A549 (cell line): ENCODE results near the gene GNAS-AS1. TPM values are rescaled to one million over a fixed set of nuclear protein-coding genes. Genes with fewer than 3 reads are reported as not detected.

Experiments
- ATAC-seq, 2 experiments: fragments of 200-7000 bp in 1 of 2; fragments of >200 bp in 1 of 2; cut with Nextera tagmentation in 1 of 2; cut with Tn5 transposase in 1 of 2; 3 replicates each; pipeline versions ENCODE4 v1.8.0 to v1.9.1; 2018 to 2020; ENCODE audit warnings: mild to moderate bottlenecking in 1 of 2, moderate library complexity in 1 of 2
- CTCF ChIA-PET: fragments of 300-600 bp; sonication (Branson Sonifier 250); formaldehyde crosslinking; extraction: SDS; loops from one replicate; lab custom pipeline; 2021; ENCODE audit warnings: antibody characterized with exemption, inconsistent platforms; lab: Yijun Ruan, JAX
- POLR2A ChIA-PET: fragments of 350-600 bp; formaldehyde crosslinking; extraction: SDS; loops from one replicate; lab custom pipeline; 2021; ENCODE audit warnings: antibody characterized with exemption, inconsistent platforms; lab: Yijun Ruan, JAX
- DNase-seq, 2 experiments: peaks; one replicate each; pipeline versions ENCODE4 v3.0.0 to v3.0.0-alpha.2; 2011 to 2016; ENCODE audit warnings: low read depth in 1 of 2, low spot score in 1 of 2
- FAIRE-seq: peaks from 2 replicates; lab custom pipeline; 2011; peaks lifted over from hg19 to GRCh38; lab: Jason Lieb, UNC
- H3K27ac ChIP-seq, 2 experiments: fragments of >200 bp; sonication (Bioruptor Twin); formaldehyde crosslinking; 3 replicates each; pipeline ENCODE4 v1.5.1; 2016 to 2017
- H3K4me1 ChIP-seq: fragments of >200 bp; sonication (Bioruptor Twin); formaldehyde crosslinking; 3 replicates; pipeline ENCODE4 v1.6.1; 2016
- H3K4me2 ChIP-seq: fragments of >200 bp; sonication (Bioruptor Twin); formaldehyde crosslinking; 3 replicates; pipeline ENCODE4 v1.6.1; 2016
- H3K4me3 ChIP-seq: fragments of >200 bp; sonication (Bioruptor Twin); formaldehyde crosslinking; 3 replicates; pipeline ENCODE4 v1.5.1; 2016
- H3K9me3 ChIP-seq: fragments of >200 bp; sonication (Bioruptor Twin); formaldehyde crosslinking; 3 replicates; pipeline ENCODE4 v1.6.1; 2016
- BHLHE40 ChIP-seq: IDR thresholded peaks from 2 replicates; pipeline ENCODE4 v1.6.1; 2012; ENCODE audit warnings: low read depth, low read length, inconsistent platforms
- CEBPB ChIP-seq, 2 experiments: fragments of >200 bp in 1 of 2; sonication (Bioruptor Twin) in 1 of 2; formaldehyde crosslinking in 1 of 2; IDR thresholded peaks; 2 replicates each; pipeline ENCODE4 v1.6.1; 2012 to 2016
- EHF ChIP-seq: fragments of 250-450 bp; sonication (Bioruptor Pico); IDR thresholded peaks from 2 replicates; pipeline ENCODE4 v1.5.0; 2020; ENCODE audit warnings: mild to moderate bottlenecking
- EHMT2 ChIP-seq: fragments of 200-600 bp; sonication (generic); IDR thresholded peaks from 2 replicates; pipeline ENCODE4 v1.6.1; 2016; ENCODE audit warnings: antibody characterized with exemption, low read depth, mild to moderate bottlenecking, moderate library complexity
- EP300 ChIP-seq, 2 experiments: fragments of >200 bp; sonication (Bioruptor Twin); formaldehyde crosslinking; IDR thresholded peaks; 2 replicates in 1 of 2; 3 replicates in 1 of 2; pipeline ENCODE4 v1.6.1; 2016 to 2017
- FOSB ChIP-seq: fragments of 250-450 bp; sonication (Bioruptor Pico); IDR thresholded peaks from 2 replicates; pipeline ENCODE4 v1.5.0; 2020; ENCODE audit warnings: mild to moderate bottlenecking, moderate library complexity
- FOSL2 ChIP-seq, 2 experiments: fragments of 450-650 bp in 1 of 2; fragments of >200 bp in 1 of 2; sonication (Bioruptor Twin) in 1 of 2; formaldehyde crosslinking; IDR thresholded peaks; 2 replicates each; pipeline versions ENCODE4 v1.5.0 to v1.6.1; 2016 to 2020; ENCODE audit warnings: mild to moderate bottlenecking in 1 of 2, moderate library complexity in 1 of 2
- FOXS1 ChIP-seq: fragments of 250-450 bp; sonication (Bioruptor Pico); IDR thresholded peaks from 2 replicates; pipeline ENCODE4 v1.5.0; 2020; ENCODE audit warnings: mild to moderate bottlenecking, moderate library complexity
- GATA3 ChIP-seq: IDR thresholded peaks from 2 replicates; pipeline ENCODE4 v1.6.1; 2012; ENCODE audit warnings: borderline replicate concordance
- HEYL ChIP-seq: fragments of 250-450 bp; sonication (Bioruptor Pico); IDR thresholded peaks from 2 replicates; pipeline ENCODE4 v1.8.0; 2021; ENCODE audit warnings: mild to moderate bottlenecking, moderate library complexity
- HOXA7 ChIP-seq: fragments of 250-450 bp; sonication (Bioruptor Pico); IDR thresholded peaks from 2 replicates; pipeline ENCODE4 v1.5.0; 2020; ENCODE audit warnings: mild to moderate bottlenecking, moderate library complexity
- HOXB13 ChIP-seq: fragments of 250-450 bp; sonication (Bioruptor Pico); IDR thresholded peaks from 2 replicates; pipeline ENCODE4 v1.5.0; 2020; ENCODE audit warnings: low read depth, mild to moderate bottlenecking, moderate library complexity
- HOXB5 ChIP-seq: fragments of 250-450 bp; sonication (Bioruptor Pico); IDR thresholded peaks from 2 replicates; pipeline ENCODE4 v1.5.0; 2020; ENCODE audit warnings: mild to moderate bottlenecking, moderate library complexity
- JUN ChIP-seq, 2 experiments: fragments of >200 bp; sonication (Bioruptor Twin); formaldehyde crosslinking; IDR thresholded peaks; 2 replicates in 1 of 2; 3 replicates in 1 of 2; pipeline ENCODE4 v1.6.1; 2016 to 2017
- JUNB ChIP-seq: fragments of >200 bp; sonication (Bioruptor Twin); formaldehyde crosslinking; IDR thresholded peaks from 2 replicates; pipeline ENCODE4 v1.6.1; 2016
- KDM5A ChIP-seq: fragments of 200-600 bp; sonication (generic); IDR thresholded peaks from 2 replicates; pipeline ENCODE4 v1.6.1; 2016; ENCODE audit warnings: antibody characterized with exemption, mild to moderate bottlenecking
- MAFK ChIP-seq: fragments of 450-650 bp; IDR thresholded peaks from 2 replicates; pipeline ENCODE4 v1.6.1; 2014; ENCODE audit not compliant: partially characterized antibody
- MYC ChIP-seq: IDR thresholded peaks from 2 replicates; pipeline ENCODE4 v1.6.1; 2012; ENCODE audit warnings: mild to moderate bottlenecking, inconsistent platforms, low read length, improper control_type of control experiment, borderline replicate concordance
- NFE2L2 ChIP-seq: fragments of 150-350 bp; conservative IDR thresholded peaks from 2 replicates; pipeline ENCODE4 v1.6.1; 2014; ENCODE audit warnings: low read length
- NPAS2 ChIP-seq: fragments of 250-450 bp; sonication (Bioruptor Pico); IDR thresholded peaks from 2 replicates; pipeline ENCODE4 v1.8.0; 2022; ENCODE audit warnings: mild to moderate bottlenecking, moderate library complexity, borderline replicate concordance
- PHF8 ChIP-seq: fragments of 200-600 bp; sonication (generic); IDR thresholded peaks from 2 replicates; pipeline ENCODE4 v1.6.1; 2016; ENCODE audit warnings: low read depth, mild to moderate bottlenecking, antibody characterized with exemption, moderate library complexity, borderline replicate concordance
- POLR2A ChIP-seq: IDR thresholded peaks from 2 replicates; pipeline ENCODE4 v1.6.1; 2012; ENCODE audit warnings: mild to moderate bottlenecking, low read length
- RCOR1 ChIP-seq: fragments of 150-350 bp; IDR thresholded peaks from 2 replicates; pipeline ENCODE4 v1.6.1; 2014; ENCODE audit warnings: antibody characterized with exemption, low read length, low read depth
- RFX5 ChIP-seq: fragments of 450-650 bp; IDR thresholded peaks from 2 replicates; pipeline ENCODE4 v1.7.1; 2014; ENCODE audit warnings: antibody characterized with exemption, mild to moderate bottlenecking, moderate library complexity
- RNF2 ChIP-seq: fragments of 200-600 bp; sonication (generic); IDR thresholded peaks from 2 replicates; pipeline ENCODE4 v1.6.1; 2016; ENCODE audit warnings: low read depth, mild to moderate bottlenecking, antibody characterized with exemption, moderate library complexity, borderline replicate concordance
- TP53 ChIP-seq: fragments of 250-450 bp; sonication (Bioruptor Pico); IDR thresholded peaks from 2 replicates; pipeline ENCODE4 v1.5.0; 2021; ENCODE audit warnings: mild to moderate bottlenecking, moderate library complexity
- ZC3H11A ChIP-seq: fragments of 450-650 bp; IDR thresholded peaks from 2 replicates; pipeline ENCODE4 v1.6.1; 2014; ENCODE audit warnings: antibody characterized with exemption, mild to moderate bottlenecking
- ZFP36 ChIP-seq: fragments of 450-650 bp; IDR thresholded peaks from 2 replicates; pipeline ENCODE4 v1.6.1; 2014; ENCODE audit warnings: borderline replicate concordance; ENCODE audit not compliant: partially characterized antibody
- ZSCAN20 ChIP-seq: fragments of 250-450 bp; sonication (Bioruptor Pico); IDR thresholded peaks from 2 replicates; pipeline ENCODE4 v1.8.0; 2022; ENCODE audit warnings: mild to moderate bottlenecking, moderate library complexity
- WGBS: methylation state at CpG from one replicate; pipeline ENCODE4 v1.1.6; 2017; ENCODE audit errors: missing lambda C conversion rate; 5-methylcytosine and 5-hydroxymethylcytosine counted together
- polyA plus RNA-seq, 4 experiments: library from polyadenylated mRNA; depleted of rRNA in 3 of 4; stranded (reverse); fragments of >200 nt; fragmentation: RNase III in 1 of 4; extraction: RNeasy Plus Mini Kit Qiagen cat#74134 plus additional on column Dnase treatment in 1 of 4; gene quantifications; 2 replicates in 3 of 4; 3 replicates in 1 of 4; pipeline ENCODE4 v1.2.3, GENCODE V29; 2011 to 2017

GNAS-AS1 gene
- polyA plus RNA-seq, 2 of the 4 experiments (the other 2 are of a cell fraction): not detected

- H3K27ac ChIP-seq: no peak overlapping the region
- no peak for DNase-seq
- no peak overlapping the region for H3K4me2 ChIP-seq
- H3K4me3 ChIP-seq: no peak overlapping the region
- no peaks in the 10 kb centered on the region for H3K9me3 ChIP-seq
- FAIRE-seq: no peak
- POLR2A ChIA-PET: no interaction called here
- TF ChIP-seq ZFP36: no peak
- TF ChIP-seq EP300 (IDR thresholded peaks at IDR 0.05): no peak
- TF ChIP-seq RFX5: no peak
- no peak for TF ChIP-seq TP53 (CRISPR knock-in tag)
- no peak for TF ChIP-seq RNF2
- TF ChIP-seq NFE2L2: no peak
- TF ChIP-seq BHLHE40: no peak
- no peak for TF ChIP-seq MYC
- TF ChIP-seq HOXA7 (CRISPR knock-in tag): no peak
- no peak for TF ChIP-seq HOXB5
- no peak for TF ChIP-seq HOXB13 (CRISPR knock-in tag)
- TF ChIP-seq EHMT2: no peak
- no peak for TF ChIP-seq CEBPB (IDR thresholded peaks at IDR 0.05)
- no peaks in the 10 kb centered on the region for H3K4me1 ChIP-seq
- CTCF ChIA-PET: interaction anchor here (0.7 to 3.3 kb wide), 4 partner anchors 13 to 618 kb away, joined by 3 to 11 read pairs (median 8); no protein-coding TSS in a partner anchor
- WGBS: 67% methylated on average over 11 of the region's 11 CpGs
- ATAC-seq: no peak
These were observed 26.6 kb upstream of the GNAS-AS1 start for GRCh38 chr20:58877050-58877975.

- no peak overlapping the region for H3K27ac ChIP-seq
- CTCF ChIA-PET: interaction anchor here (0.7 to 3.3 kb wide), 4 partner anchors 12 to 619 kb away, joined by 3 to 11 read pairs (median 8); no protein-coding TSS in a partner anchor
- no peak overlapping the region for H3K4me3 ChIP-seq
- no peaks in the 10 kb centered on the region for H3K4me1 ChIP-seq
- TF ChIP-seq ZSCAN20 (CRISPR knock-in tag) (no peak), RNF2 (no peak), ZC3H11A (no peak), FOSB (CRISPR knock-in tag) (no peak), JUN (IDR thresholded peaks at IDR 0.05) (no peak), POLR2A (no peak), HEYL (CRISPR knock-in tag) (no peak), NPAS2 (no peak), TP53 (CRISPR knock-in tag) (no peak), JUNB (no peak), RFX5 (no peak), EHF (CRISPR knock-in tag) (no peak), HOXA7 (CRISPR knock-in tag) (no peak), FOXS1 (CRISPR knock-in tag) (no peak), GATA3 (no peak), FOSL2 (IDR thresholded peaks at IDR 0.05) (no peak), FOSL2 (CRISPR knock-in tag; IDR thresholded peaks at IDR 0.05) (no peak), RCOR1 (no peak), PHF8 (no peak), KDM5A (no peak), MAFK (no peak)
- TF ChIP-seq, all 56 proteins: peak for 0
- no peak for DNase-seq
- Histone ChIP-seq H3K4me2 (no peak overlapping the region), H3K9me3 (no peaks in the 10 kb centered on the region)
- FAIRE-seq: no peak
- POLR2A ChIA-PET: no interaction called here
- ATAC-seq: no peak
- 57% methylated on average over 7 of the region's 7 CpGs for WGBS
These were observed 25.7 kb upstream of the GNAS-AS1 start for GRCh38 chr20:58876437-58876836.
